B cell (primary cell): ENCODE results near the gene RGL3.

Experiments
- CTCF ChIP-seq: fragments of 200-600 bp; IDR thresholded peaks from one replicate; pipeline ENCODE4 v1.8.0; 2022; ENCODE audit warnings: antibody characterized with exemption, mild to moderate bottlenecking
- EZH2 ChIP-seq: IDR thresholded peaks from 2 replicates; pipeline ENCODE4 v1.6.1; 2012; ENCODE audit warnings: borderline replicate concordance, low read depth, mild to moderate bottlenecking, moderate library complexity, low read length; ENCODE audit not compliant: insufficient read depth, poor library complexity, severe bottlenecking

- TF ChIP-seq CTCF (no peak), EZH2 (no peak)
Observed at GRCh38 chr19:11448923-11449554, 29.9 kb upstream of the RGL3 start.
